Stimulated activated CD4-positive, alpha-beta T cell treated with anti-CD3 and anti-CD28 coated beads, Interleukin-2, amount 100 ng/mL, for 48 hours (primary cell): Measurements from ENCODE around the gene PAX2.

ENCODE experiments used
- DNase-seq, 2 donors: peaks; one replicate each; pipeline ENCODE4 v3.0.0-alpha.2; 2020

The PAX2 gene

DNA sequence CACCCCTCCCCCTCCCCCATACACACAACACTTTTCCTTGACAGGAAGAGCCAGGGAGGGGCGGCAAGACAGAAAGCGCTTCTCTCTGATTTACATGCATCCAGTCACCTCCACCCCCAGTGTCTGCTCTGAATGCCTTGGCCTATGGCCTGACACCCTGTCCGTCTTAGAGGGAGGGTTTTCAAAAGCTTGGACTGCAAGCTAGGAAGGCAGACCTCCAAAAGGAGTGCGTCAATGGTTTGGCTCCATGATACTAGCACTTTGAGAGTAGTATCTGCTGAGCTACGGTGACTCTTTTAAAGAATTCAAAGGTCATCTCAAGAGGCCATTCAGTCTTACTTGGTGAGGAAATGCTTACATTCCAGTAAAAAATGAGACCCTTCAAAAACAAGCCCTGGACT, 20.3 kb upstream of the PAX2 start:
- no peak for DNase-seq

DNA sequence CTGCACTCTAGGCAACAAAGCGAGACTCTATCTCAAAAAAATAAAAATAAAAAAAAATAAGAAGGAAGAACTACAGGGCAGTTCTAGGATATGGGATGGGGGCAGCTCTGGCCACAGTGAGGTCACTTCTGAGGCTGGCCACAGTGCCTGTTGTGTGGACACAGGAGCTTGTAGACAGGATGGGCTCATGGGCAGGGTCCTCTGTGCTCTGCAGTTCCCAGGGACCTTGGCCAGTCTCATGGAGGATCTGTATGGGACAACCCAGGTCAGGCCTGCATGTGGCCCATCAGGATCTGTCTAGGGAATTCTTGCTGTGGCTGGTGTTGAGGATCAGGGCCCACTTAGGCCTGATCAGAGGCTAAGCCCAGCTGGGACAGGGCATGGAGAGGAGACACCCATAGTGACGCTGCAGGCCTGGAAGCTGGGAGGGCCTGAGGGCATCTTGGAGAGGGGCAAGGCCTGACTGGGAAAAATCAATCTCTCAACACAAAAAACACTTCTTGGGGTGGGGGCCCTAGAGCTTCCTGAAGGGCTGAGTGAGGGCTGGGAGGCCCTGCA, 19.4 kb upstream of the PAX2 start:
- no peak for DNase-seq

DNA sequence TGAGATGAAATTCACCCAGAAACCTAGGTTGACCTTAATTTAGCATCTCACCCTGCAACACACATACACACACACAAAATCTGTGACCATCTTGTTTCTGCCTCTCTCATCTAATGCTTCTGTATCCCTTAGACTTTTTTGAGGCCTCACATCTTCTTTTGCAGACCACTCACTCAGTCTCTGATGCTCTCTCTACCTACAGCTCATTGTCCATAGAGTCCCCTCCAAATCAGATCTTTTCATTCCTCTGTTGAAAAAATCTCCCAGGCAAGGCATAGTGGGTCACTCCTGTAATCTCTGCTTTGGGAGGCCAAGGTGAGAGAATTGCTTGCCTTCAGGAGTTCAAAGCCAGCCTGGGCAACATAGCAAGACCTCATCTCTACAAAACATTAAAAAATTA, 17.6 kb upstream of the PAX2 start:
- no peak for DNase-seq

DNA sequence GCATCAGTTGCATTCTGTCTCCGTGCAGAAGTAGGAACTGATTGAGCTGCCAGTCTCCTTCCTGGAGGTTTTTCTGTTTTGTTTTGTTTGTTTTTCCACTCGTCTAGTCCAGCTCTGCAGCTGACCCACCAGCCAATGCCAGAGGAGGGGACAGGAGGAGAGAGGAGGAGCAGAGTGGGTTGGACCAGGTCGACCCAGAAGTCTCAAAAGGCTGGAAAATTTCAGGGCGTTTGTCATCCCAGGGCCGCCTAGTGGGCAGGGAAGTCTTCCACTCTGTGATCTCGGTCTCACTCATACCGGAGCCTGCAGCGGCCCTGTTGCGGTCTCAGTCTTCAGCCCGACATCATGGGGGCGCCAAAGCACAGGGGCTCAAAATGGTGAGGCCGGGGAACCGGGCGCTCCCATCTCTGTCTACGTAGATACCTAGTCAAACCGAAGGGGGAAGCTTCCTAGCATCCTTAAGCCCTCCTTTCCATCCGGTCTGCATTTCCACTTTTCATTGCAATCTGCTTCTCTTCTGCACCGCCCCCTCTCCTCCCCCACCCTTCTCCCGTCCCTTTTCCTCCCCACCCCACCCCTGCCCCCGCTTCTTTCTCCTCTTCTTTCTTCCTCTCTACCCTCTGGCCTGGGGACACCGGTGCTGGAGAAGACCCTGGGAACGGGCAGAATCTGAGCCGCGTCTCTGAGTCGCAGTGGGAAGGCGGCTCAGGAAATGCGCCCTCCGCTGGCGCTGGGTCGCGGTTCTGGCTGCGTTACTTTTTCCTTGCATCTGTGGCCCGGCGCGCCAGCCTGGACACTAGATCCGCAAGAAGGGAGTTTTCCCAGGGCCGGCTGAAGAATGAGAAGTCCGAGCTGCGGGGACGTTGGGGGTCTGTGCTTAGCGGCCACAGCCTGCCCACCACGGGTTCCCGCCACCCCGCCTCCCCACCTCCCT, 16.2 kb upstream of the PAX2 start:
- DNase-seq, result no peak

DNA sequence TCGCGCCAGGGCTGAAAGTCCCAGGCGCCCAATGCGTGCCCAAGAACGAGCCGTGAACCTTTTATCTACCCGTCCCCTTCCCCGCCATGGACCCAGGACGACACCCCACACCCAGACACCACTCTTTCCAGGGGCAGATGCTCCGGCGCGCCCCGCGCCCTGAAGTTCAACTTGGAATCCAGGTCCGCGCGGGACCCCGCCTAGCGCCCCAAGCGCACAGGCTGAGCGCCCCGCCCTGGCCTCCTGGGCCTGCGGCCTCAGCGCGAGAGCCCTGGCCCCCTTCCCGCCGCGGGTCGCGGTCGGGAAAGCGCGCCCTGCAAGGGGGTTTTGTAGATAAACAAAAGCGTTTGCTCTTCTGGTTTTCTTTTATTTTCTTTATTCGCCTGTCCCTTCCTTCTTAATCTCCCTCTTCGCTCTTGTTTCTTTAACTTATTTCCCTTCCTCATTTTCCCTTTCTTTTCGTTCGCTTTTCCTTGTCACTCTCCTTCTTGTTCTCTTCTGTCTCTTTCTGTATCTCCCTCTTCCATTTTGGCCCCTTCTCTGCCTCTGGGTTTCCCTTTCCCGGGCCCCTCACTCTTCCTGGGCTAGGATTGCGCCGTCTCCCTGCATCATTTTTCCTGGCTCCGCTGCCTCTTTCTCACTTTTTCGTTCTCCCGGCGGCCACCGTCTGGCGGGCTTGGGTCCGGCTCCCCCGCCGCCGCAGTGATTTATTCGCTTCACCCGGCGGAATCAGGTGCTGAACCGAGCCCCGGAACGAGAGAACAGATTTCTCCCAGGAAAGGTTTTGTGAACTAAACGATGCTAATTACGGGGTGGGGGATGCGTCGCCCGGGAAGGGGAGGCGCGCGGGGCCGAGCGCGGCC, 15.3 kb upstream of the PAX2 start:
- no peak for DNase-seq

DNA sequence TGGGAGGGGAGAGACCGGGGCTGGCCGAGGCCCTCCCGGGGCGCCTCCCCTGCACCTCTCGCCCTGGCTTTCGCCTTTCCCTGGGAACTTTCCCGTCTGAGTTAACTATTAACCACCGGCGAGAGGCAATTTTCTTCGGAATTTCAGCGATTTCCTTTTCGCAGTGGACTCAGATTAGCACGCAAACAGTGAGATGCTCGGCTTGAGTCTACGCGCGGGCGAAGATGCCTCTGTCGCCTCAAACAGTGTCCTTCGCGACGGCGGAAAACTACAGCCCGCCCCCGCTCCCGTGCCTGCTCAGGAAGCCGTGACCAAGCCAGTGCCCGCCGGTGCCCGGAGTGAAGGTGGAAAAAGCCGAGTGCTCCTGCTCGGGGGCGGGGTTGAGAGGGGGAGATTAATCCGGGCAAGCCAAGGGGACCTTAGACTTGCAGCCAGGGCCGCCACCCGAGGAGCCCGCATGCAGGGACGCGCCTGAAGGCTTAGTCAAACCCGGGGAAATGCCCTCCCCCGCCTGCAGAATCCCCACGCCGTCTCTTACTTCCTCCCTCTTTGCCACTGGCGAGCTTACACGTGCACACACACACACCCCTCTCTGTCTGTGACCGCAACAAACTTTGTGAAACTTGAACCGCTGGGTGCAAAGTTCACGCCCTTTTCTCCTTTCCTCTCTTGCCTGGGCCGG, 14.5 kb upstream of the PAX2 start:
- no peak for DNase-seq

DNA sequence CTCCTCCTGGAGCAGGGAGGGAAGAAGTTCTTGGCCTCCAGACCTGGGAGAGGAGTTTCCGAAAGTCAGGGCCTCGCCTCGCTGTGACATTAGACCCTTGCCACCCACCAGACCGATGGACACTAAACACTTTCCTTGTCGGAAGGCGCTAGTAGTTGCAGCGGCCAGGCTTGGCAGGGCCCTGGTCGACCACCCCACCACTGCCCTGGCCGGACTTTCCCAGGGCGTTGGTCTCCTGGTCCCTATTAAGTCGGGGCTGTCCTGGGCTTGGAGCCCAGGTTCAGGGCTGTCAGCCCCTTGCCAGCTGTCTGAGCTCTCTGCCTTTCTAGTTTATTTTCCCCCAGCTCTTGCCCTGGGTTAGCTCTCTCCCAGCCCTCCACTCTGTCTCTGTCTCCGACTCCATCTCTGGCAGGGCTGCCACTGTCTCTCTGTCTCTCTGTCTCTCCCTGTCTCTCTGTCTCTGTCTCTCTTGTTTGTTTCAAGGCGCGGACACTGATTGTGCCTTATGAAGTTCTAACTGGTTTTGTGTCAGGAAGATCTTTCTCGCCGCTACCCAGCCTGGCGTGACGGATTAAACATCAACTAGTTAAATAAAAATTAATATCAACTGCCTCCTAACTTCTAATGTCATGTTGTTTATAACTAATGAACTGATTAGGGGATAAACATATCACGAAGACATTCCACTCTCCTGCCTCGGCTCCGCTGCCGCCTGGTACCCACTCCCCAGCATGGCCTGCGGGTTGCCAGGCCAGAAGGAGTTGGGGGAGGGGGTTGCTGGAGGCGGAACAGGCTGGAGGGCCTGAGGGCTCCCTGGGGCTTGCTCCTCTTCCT, 13.8 kb upstream of the PAX2 start:
- no peak for DNase-seq

DNA sequence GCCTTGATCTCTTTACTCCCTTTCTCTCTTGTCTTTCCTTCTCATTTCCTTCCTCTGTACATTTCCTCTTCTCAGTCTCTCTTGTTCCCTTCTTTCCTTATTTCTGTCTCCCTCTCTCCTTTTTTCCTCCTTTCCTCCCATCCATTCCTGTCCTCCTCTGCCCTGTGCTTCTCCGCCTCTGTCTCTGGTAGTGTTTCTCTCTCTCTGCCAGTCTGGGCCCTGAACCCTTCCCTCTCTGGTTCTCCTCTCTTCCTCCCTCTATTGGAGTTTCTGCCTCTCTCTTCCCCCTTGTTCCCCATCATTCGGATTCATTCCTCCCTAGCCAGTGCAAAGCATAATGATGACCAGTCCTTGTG, 13.2 kb upstream of the PAX2 start:
- no peak for DNase-seq

DNA sequence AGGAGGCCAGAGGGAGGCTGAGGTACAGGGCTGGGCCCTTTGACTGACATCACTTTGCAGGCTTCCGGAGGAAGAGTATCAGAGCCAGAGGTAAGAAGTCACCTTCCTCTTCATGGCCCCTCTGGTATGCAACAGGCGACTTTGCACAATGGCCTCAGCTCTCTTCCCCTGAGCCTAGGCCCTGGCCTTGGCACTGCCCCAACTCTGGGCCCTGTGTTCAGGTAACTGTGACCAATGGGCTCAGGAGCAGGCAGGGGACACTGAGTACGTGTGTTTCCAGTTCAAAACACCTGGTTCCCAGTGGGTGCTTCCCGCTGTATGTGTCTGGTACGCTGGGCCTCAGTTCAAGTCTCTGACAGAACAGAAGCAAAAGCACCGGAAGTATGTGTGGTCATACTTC, 12.1 kb upstream of the PAX2 start:
- no peak for DNase-seq

DNA sequence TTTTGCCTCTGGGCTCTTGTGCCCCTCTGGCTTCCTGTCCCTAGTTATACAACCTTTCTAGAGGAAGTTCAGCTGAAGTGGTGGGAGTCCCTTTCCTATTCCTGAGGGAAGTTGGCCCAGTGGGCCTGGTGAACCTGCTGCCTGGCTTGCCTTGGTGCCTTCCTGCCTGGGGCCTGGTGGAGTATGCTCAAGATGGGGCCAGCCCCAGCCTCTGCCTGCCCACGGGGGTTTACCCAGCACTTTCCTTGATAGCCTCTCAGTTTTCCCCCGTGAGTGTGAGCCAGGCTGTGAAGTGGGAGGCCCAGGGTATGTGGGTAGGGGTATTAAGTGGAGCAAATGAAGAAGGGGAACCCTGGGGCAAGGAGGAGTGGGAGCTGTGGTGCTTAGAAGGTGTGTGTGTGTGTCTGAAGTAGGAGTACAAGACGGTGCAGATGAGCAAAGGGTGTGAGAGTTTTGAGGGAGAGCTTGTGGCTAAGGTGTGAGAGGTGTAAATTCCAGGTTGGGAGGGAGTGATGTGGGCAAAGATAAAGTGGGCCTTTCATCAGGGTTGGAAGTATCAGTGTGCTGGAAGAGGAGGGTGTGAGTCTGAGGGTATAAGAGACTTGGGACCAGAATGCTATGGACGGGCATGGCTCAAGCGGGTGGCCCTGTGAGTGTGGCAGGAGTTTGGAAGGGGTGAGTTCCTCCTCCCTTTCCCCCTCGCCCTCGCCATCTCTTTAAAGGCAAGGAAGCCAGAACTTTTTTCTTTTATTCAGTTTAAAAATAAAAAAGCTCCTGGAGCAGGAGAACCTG, 10.9 kb upstream of the PAX2 start:
- no peak for DNase-seq

DNA sequence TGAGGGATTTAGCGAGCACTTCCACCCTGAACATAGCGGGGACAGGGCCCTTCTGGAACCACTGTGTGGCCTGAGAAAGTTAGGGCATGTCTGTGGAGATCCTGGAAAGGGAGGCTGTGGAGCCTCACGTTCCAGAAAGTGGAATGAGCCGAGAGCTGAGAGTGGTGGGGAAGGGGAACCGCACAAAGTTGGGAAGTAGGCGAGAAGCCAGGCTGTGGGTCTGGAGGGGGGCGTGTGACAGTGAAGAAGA, 10.4 kb upstream of the PAX2 start:
- DNase-seq, result no peak

DNA sequence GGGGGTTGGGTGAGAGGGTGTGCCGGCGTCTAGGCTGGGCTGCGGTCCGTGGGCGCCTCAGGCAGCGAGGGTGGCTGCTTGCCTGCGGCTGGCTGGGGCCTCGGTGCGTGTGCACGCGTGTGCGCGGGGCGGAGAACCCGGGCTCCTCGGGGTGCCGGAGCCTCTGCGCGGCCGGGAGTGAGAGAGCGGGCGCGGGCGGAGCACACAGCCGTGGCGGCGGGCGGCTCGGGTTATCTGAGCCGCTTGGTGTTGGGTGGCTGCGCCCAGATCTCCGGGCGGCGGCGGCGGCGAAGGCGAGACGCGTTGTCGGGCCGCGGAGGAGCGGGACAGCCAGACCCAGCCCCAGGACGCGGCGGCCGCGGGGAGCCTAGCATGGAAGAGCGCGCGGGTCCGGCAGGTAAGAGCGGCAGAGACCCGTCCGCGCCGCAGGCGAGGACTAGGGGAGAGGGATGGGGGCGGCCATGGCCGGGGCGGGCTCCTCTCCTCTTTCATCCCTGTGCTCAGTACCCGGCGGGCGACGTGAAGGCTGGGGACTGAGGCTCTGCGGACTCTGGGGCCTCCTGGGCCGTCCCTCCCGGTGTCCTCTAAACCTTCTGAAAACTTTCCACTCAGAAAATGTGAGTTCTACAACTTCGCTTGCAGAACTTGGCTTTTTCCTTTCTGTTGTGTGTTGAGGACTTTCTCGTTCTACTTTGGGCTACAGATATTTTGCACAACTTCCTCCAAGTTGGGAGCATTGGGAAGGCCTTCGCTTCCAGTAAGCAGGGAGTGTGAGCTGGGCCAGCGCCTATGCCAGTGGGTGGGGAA, 9.8 kb upstream of the PAX2 start:
- DNase-seq, result no peak

DNA sequence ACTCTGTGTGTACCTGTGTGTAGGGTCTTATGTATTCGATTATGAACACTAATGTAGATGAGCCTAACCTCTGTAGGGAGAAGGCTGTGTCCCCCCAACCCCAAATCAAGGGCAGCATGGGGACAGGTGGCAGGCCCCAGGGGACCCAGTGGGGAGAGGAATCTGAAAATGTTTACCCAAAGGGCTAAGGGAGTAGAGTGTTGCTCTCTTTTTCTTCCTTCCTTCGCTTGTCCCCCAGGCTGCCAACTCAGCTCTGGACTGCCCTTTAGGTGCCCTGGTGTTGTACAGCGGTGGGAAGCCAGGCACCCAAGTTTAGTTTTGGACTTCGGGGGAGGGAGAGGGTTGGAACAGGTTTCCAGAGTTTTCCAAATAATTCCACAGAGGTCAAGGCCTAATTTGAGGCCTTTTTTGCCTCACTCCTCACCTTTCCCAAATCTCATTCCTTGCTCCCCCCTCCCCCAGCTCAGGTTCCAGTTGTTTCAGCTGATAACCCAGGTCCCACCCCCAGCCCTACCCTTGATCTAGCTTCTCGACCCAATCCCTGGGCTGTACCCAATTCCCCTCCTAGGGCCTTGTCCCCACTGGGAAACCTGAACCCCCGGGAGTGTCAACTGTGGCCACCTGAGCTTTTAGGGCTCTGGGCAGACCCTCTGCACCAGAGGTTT, 9.1 kb upstream of the PAX2 start:
- no peak for DNase-seq

DNA sequence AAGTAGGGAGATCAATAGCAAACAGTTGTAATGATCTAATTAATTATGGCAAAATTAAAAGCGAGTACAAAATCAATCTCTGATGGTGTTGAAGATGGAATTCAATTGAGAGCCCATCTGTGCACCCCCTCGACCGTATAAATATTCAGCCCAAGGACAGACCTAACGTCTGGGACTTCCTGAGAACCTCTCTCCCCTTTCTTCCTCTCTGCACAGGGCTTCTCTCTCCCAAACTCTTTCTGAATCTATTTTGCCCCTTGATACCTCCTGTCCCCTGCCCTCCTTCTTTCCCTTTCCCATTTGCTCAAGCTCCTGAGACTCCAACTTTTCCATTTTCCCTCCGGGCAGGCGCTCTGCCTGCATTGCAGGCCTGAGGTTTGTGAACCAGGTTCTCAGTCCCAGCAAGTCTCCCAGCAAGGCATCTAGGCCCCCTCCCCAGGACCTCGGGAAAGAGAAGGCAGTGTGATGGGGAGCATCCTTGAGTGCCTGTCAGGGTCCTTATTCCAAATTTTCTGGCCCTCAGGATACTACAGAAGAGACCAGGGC, 8.5 kb upstream of the PAX2 start:
- DNase-seq, result no peak

DNA sequence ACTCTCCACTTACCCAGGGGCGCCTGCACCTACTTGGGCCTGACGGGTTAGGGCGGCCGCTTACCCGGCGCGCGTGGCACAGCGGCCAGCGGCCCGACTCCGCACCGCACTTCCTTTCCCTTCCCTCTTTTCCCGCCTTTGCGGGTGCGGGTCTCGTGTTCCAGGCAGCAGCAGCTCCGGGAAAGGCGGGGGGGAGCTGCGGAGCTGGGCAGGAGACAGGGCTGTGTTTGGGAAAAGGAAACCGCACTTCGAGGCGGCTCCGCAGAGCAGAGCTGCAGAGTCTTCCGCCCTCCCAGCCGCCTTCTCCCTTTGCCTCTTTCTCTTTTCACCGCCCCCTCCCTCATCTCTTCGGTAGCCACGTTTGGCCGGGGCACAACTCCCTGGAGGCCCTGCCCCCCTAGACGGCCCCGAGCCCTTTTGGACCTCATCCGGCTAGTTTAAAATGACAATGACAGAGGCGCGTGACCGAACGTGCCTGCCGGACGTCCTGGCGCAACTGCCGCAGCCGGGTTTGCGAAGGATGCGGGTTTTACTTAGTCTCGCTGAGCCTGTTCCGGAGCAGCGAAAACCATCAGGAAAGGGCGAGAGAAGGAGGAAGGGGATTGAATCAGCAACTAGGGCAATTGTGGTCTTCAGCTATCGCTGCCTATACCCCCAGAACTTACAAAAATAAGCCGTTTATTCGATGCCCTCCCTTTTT, 7.9 kb upstream of the PAX2 start:
- no peak for DNase-seq

DNA sequence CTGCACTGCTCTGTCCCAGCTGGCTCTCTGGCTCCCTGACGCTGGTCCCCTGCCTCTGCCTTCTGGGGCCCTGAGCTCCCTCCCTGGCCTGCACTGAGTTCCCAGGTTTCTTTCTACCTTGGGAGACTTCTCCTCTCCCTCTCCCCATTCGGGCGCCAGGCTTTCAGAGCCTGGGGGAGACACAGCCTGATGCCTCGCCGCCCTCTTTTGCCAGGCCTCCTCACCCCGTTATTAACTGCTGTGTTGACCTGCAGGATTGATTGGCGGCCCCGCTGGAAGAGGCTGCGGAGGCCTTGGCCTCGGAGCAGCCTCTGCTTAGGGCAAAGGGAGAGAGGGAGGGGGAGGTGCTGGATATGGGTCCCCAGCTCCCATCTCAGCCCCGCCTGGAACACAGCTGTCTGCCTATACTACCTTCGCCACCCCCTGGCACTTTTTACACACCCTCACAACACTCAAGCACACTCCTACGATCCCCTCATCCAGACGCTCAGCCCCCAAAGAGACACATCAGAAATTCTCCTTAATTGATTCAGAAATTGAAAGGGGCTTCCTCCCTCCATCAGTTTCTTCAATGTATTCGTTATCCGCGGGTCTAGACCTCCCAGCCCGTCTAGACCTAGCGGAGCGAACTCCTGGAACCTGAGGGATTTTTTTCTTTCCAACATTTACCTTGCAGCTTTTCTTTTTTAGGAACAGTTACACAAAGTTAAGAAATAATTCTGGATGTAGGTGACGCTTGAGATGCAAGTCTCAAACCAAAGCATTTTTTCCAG, 7.1 kb upstream of the PAX2 start:
- no peak for DNase-seq

DNA sequence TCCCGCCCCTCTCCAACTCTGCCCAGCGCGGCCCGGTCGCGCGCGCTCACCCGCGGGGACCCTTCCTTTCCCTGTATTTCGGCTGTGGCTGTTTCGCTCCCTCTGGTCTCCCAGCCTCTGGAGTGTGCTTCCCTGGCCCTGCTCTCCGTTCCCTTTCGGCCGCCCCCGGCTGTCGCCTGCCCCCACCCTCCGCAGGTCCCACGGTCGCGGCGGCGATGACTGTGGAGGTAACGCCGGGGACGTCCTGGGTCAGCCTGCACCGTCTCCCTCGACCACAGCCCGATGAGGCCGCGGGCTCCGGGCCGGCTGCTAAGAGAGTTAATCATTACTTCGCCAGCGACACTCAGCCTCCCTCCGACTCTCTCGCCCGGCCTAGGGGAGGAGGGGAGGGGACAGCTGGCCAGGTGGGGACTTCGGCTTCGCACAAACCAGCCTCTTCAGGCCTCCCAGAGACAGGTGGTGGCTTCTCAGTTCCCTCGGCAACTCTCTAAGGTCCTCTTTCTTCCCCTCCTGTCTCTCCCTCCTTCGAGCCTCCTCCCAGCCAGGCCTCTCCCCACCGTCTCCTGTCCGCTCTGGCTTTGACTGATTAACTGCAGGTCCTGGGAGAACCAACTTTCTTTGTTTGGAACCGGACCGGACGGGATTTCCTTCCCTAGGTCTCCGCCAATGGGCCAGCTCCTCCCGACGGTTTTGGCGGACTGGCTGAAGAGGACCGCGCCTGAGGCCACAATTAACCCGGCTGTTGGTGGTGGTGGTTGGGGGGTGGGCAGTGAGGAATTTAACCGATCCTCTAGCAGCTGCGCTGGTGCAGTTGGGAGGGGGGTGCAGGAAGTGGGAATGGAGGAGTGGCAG, 5.6 kb upstream of the PAX2 start:
- DNase-seq, result no peak
